HepG2 (cell line): ENCODE measurements around the gene CTSA. TPM values are rescaled to one million over a fixed set of nuclear protein-coding genes. Genes with fewer than 3 reads are reported as not detected.

Experiments used
- CTCF ChIP-seq: sonication (generic); formaldehyde crosslinking; IDR thresholded peaks from 2 replicates; pipeline ENCODE4 v1.5.0; 2020; ENCODE audit warnings: mild to moderate bottlenecking, missing genetic modification reagents, moderate library complexity
- FLYWCH1 ChIP-seq: sonication (generic); formaldehyde crosslinking; IDR thresholded peaks from 2 replicates; pipeline ENCODE4 v1.8.1; 2023; ENCODE audit warnings: mild to moderate bottlenecking, missing genetic modification reagents
- HNRNPK ChIP-seq: fragments of 200-400 bp; formaldehyde crosslinking; IDR thresholded peaks from 2 replicates; pipeline ENCODE4 v1.6.1; 2018; ENCODE audit warnings: low read length, low read depth, moderate library complexity, mild to moderate bottlenecking; ENCODE audit not compliant: poor library complexity, severe bottlenecking
- NBN ChIP-seq: fragments of 450-650 bp; conservative IDR thresholded peaks from 2 replicates; pipeline ENCODE4 v1.6.1; 2017
- ONECUT2 ChIP-seq: sonication (generic); formaldehyde crosslinking; IDR thresholded peaks from 2 replicates; pipeline ENCODE4 v1.4.0; 2020; ENCODE audit warnings: missing genetic modification reagents
- PRDM15 ChIP-seq: sonication (generic); formaldehyde crosslinking; IDR thresholded peaks from 2 replicates; pipeline ENCODE4 v1.4.0; 2020; ENCODE audit warnings: missing genetic modification reagents
- RFX5 ChIP-seq: IDR thresholded peaks from 2 replicates; pipeline ENCODE4 v1.6.1; 2011; ENCODE audit warnings: low read depth, low read length, improper control_type of control experiment
- RFXAP ChIP-seq: sonication (generic); formaldehyde crosslinking; IDR thresholded peaks from 2 replicates; pipeline ENCODE4 v1.4.0; 2020; ENCODE audit warnings: missing genetic modification reagents, borderline replicate concordance
- SAFB2 ChIP-seq: sonication (generic); formaldehyde crosslinking; IDR thresholded peaks from 2 replicates; pipeline ENCODE4 v1.5.1; 2020; ENCODE audit warnings: missing genetic modification reagents, low read depth, mild to moderate bottlenecking, borderline replicate concordance
- SMARCE1 ChIP-seq: fragments of 450-650 bp; IDR thresholded peaks from 2 replicates; pipeline ENCODE4 v1.6.1; 2017; ENCODE audit warnings: borderline replicate concordance
- ZFP90 ChIP-seq: sonication (generic); formaldehyde crosslinking; IDR thresholded peaks from 2 replicates; pipeline ENCODE4 v1.8.0; 2022; ENCODE audit warnings: missing genetic modification reagents, mild to moderate bottlenecking, inconsistent platforms, borderline replicate concordance
- ZFX ChIP-seq: sonication (generic); formaldehyde crosslinking; IDR thresholded peaks from 2 replicates; pipeline ENCODE4 v1.4.0; 2020; ENCODE audit warnings: mild to moderate bottlenecking, low read depth, missing genetic modification reagents, moderate library complexity
- ZNF24 ChIP-seq: fragments of 450-650 bp; IDR thresholded peaks from 2 replicates; pipeline ENCODE4 v1.6.1; 2017; ENCODE audit warnings: antibody characterized with exemption, mild to moderate bottlenecking
- ZNF329 ChIP-seq: sonication (generic); formaldehyde crosslinking; IDR thresholded peaks from 2 replicates; pipeline ENCODE4 v1.9.0; 2021; ENCODE audit warnings: low read depth, mild to moderate bottlenecking, missing genetic modification reagents
- ZNF687 ChIP-seq: sonication (generic); formaldehyde crosslinking; IDR thresholded peaks from 2 replicates; pipeline ENCODE4 v1.5.1; 2020; ENCODE audit warnings: mild to moderate bottlenecking, missing genetic modification reagents, moderate library complexity
- ZNF703 ChIP-seq: sonication (generic); formaldehyde crosslinking; IDR thresholded peaks from 2 replicates; pipeline ENCODE4 v1.5.1; 2020; ENCODE audit warnings: missing genetic modification reagents, mild to moderate bottlenecking, moderate library complexity, borderline replicate concordance
- ZNF768 ChIP-seq: sonication (generic); formaldehyde crosslinking; IDR thresholded peaks from 2 replicates; pipeline ENCODE4 v1.4.0; 2020; ENCODE audit warnings: missing genetic modification reagents
- ZNF775 ChIP-seq: sonication (generic); formaldehyde crosslinking; IDR thresholded peaks from 2 replicates; pipeline ENCODE4 v1.4.0; 2020; ENCODE audit warnings: missing genetic modification reagents, mild to moderate bottlenecking, moderate library complexity, borderline replicate concordance
- polyA plus RNA-seq, 8 experiments: library from polyadenylated mRNA; depleted of rRNA in 3 of 8; stranded (reverse) in 7 of 8; unstranded in 1 of 8; fragments of >200 nt; fragmentation: Illumina TruSeq in 4 of 8; extraction: Trizol in 4 of 8; gene quantifications; 2 replicates each; pipeline versions ENCODE4 v1.2.1 to v1.2.3, GENCODE V29; 2011 to 2016; ENCODE audit warnings: low read depth in 4 of 8, missing spikeins in 1 of 8, mixed read lengths in 1 of 8; ENCODE audit not compliant: insufficient read depth in 1 of 8
- total RNA-seq, 5 experiments: library from RNA; depleted of rRNA; stranded (reverse); fragments of >200 nt; fragmentation: Illumina TruSeq; extraction: Trizol; gene quantifications; 2 replicates each; pipeline ENCODE4 v1.2.3, GENCODE V29; 2016; ENCODE audit warnings: low read depth in 1 of 5

CTSA gene
- total and polyA plus RNA-seq, 2 of the 13 experiments (the other 11 are each of a cell fraction or from before 2014, with no cell fraction given): 202 to 231 TPM

- TF ChIP-seq ZNF24 (no peak), ZNF687 (CRISPR knock-in tag) (peak; percentile 85), RFXAP (CRISPR knock-in tag) (peak; percentile 95), ZNF703 (no peak), RFX5 (peak; percentile 86), HNRNPK (no peak), ZNF329 (CRISPR knock-in tag) (0 out of 2 replicates have a peak, but pooled peaks have one; percentile 57), ZFP90 (CRISPR knock-in tag) (peak; percentile 81), ZNF775 (CRISPR knock-in tag) (no peak), PRDM15 (CRISPR knock-in tag) (no peak), FLYWCH1 (CRISPR knock-in tag) (no peak), CTCF (CRISPR knock-in tag) (no peak), ZNF768 (peak; percentile 87; the same call in 1 of the 2 replicates), ZFX (CRISPR knock-in tag) (peak; percentile 86), SAFB2 (no peak), ONECUT2 (CRISPR knock-in tag) (no peak), SMARCE1 (no peak), NBN (no peak)
Observed at GRCh38 chr20:45880988-45881788, 9.9 kb upstream of the CTSA start, which contains the start of gene ZSWIM1 (continued).
